Neural cell (in vitro differentiated cells): Measurements from ENCODE around the gene ADARB2. TPM values are rescaled to one million over a fixed set of nuclear protein-coding genes. Genes with fewer than 3 reads are reported as not detected.

Source experiments
- H2AFZ ChIP-seq: fragments of 200-600, 300-800 bp; sonication (generic), shearing (Covaris generic); 2 replicates; pipeline ENCODE4 v1.6.0; 2014; ENCODE audit warnings: low read depth, mild to moderate bottlenecking, antibody characterized with exemption, low read length, moderate library complexity
- H3F3A ChIP-seq: fragments of 200-600 bp; shearing (Covaris generic); 2 replicates; pipeline ENCODE4 v1.6.1; 2016; ENCODE audit warnings: mild to moderate bottlenecking, moderate library complexity, mixed read lengths, antibody characterized with exemption, low read length; ENCODE audit not compliant: insufficient read depth, poor library complexity, severe bottlenecking
- H3K27ac ChIP-seq: fragments of 200-600, 300-800 bp; sonication (generic), shearing (Covaris generic); 2 replicates; pipeline ENCODE4 v1.5.1; 2014; ENCODE audit warnings: mild to moderate bottlenecking, low read length, moderate library complexity
- H3K27me3 ChIP-seq: fragments of 300-800, 200-600 bp; sonication (generic), shearing (Covaris generic); 2 replicates; pipeline ENCODE4 v1.6.0; 2014; ENCODE audit warnings: mild to moderate bottlenecking, low read depth, low read length, moderate library complexity; ENCODE audit not compliant: insufficient read depth
- H3K36me3 ChIP-seq: fragments of 300-800, 200-600 bp; sonication (generic), shearing (Covaris generic); 2 replicates; pipeline ENCODE4 v1.5.1; 2014; ENCODE audit warnings: mild to moderate bottlenecking, antibody characterized with exemption, low read length, moderate library complexity; ENCODE audit not compliant: insufficient read depth
- H3K4me2 ChIP-seq: fragments of 300-800, 200-600 bp; sonication (generic), shearing (Covaris generic); 2 replicates; pipeline ENCODE4 v1.6.0; 2014; ENCODE audit warnings: mild to moderate bottlenecking, low read length
- H3K4me3 ChIP-seq: fragments of 300-800, 200-600 bp; sonication (generic), shearing (Covaris generic); 2 replicates; pipeline ENCODE4 v1.5.1; 2014; ENCODE audit warnings: mild to moderate bottlenecking, low read length, moderate library complexity
- H3K79me2 ChIP-seq: fragments of 200-600 bp; shearing (Covaris generic); replicated peaks from 2 replicates; pipeline ENCODE4 v1.6.0; 2014; ENCODE audit warnings: mild to moderate bottlenecking, low read length, moderate library complexity; ENCODE audit not compliant: insufficient read depth
- H3K9ac ChIP-seq: fragments of 300-800, 200-600 bp; sonication (generic), shearing (Covaris generic); 2 replicates; pipeline ENCODE4 v1.6.1; 2016; ENCODE audit warnings: mild to moderate bottlenecking, low read length, mixed read lengths
- H3K9me2 ChIP-seq: fragments of 200-600 bp; shearing (Covaris generic); 2 replicates; pipeline ENCODE4 v1.6.1; 2016; ENCODE audit warnings: mild to moderate bottlenecking, low read length, mixed read lengths; ENCODE audit not compliant: insufficient read depth
- H3K9me3 ChIP-seq: fragments of 200-600, 300-800 bp; sonication (generic), shearing (Covaris generic); 2 replicates; pipeline ENCODE4 v1.6.1; 2016; ENCODE audit warnings: mild to moderate bottlenecking, mixed run types, low read length, moderate library complexity, mixed read lengths
- H4K20me1 ChIP-seq: fragments of 200-600 bp; shearing (Covaris generic); 2 replicates; pipeline ENCODE4 v1.6.1; 2016; ENCODE audit warnings: mild to moderate bottlenecking, mixed run types; ENCODE audit not compliant: insufficient read depth
- CTCF ChIP-seq: fragments of 450-650 bp; IDR thresholded peaks from 2 replicates; pipeline ENCODE4 v1.5.1; 2014; ENCODE audit warnings: antibody characterized with exemption, mild to moderate bottlenecking, moderate library complexity; ENCODE audit not compliant: poor library complexity, severe bottlenecking
- EP300 ChIP-seq: fragments of 450-650 bp; conservative IDR thresholded peaks from 2 replicates; pipeline ENCODE4 v1.6.1; 2014; ENCODE audit warnings: antibody characterized with exemption, mild to moderate bottlenecking, moderate library complexity; ENCODE audit not compliant: poor library complexity, severe bottlenecking
- EZH2 ChIP-seq: fragments of 200-600, 300-800 bp; shearing (Covaris generic), sonication (generic); IDR thresholded peaks from 2 replicates; pipeline ENCODE4 v1.6.1; 2014; ENCODE audit warnings: antibody characterized with exemption, low read length, borderline replicate concordance, mild to moderate bottlenecking; ENCODE audit not compliant: insufficient read depth, poor library complexity, severe bottlenecking
- MXI1 ChIP-seq: fragments of 450-650 bp; conservative IDR thresholded peaks from 2 replicates; pipeline ENCODE4 v1.6.1; 2014; ENCODE audit warnings: antibody characterized with exemption, mild to moderate bottlenecking; ENCODE audit not compliant: poor library complexity, severe bottlenecking
- POLR2AphosphoS5 ChIP-seq: IDR thresholded peaks from 2 replicates; pipeline ENCODE4 v1.6.1; 2012
- RAD21 ChIP-seq: fragments of 450-650 bp; conservative IDR thresholded peaks from 2 replicates; pipeline ENCODE4 v1.6.1; 2014; ENCODE audit warnings: antibody characterized with exemption, mild to moderate bottlenecking, moderate library complexity
- REST ChIP-seq: IDR thresholded peaks from 2 replicates; pipeline ENCODE4 v1.6.1; 2012; ENCODE audit warnings: borderline replicate concordance
- SMC3 ChIP-seq: fragments of 450-650 bp; conservative IDR thresholded peaks from 2 replicates; pipeline ENCODE4 v1.6.1; 2014; ENCODE audit warnings: antibody characterized with exemption, mild to moderate bottlenecking, moderate library complexity; ENCODE audit not compliant: poor library complexity
- TAF1 ChIP-seq: IDR thresholded peaks from 2 replicates; pipeline ENCODE4 v1.6.1; 2012; ENCODE audit warnings: low read depth
- polyA plus RNA-seq: library from polyadenylated mRNA; depleted of rRNA; stranded (reverse); fragments of >200 nt; gene quantifications from 2 replicates; pipeline ENCODE4 v1.2.3, GENCODE V29; 2014

Gene ADARB2
- polyA plus RNA-seq, 1 donor from 2014 or later: 3.6 TPM

GRCh38 chr10:1366811-1367425 is 370.4 kb downstream of the ADARB2 start:
- Histone ChIP-seq H3K9me2 (no peaks in the 10 kb centered on the region), H3K36me3 (no peaks in the 10 kb centered on the region)

GRCh38 chr10:1366322-1366691 is 371.0 kb downstream of the ADARB2 start:
- no peak overlapping the region for H2AFZ ChIP-seq
- no peak overlapping the region for H3K9ac ChIP-seq
- no peaks in the 10 kb centered on the region for H3K27me3 ChIP-seq
- H3F3A ChIP-seq: no peaks in the 10 kb centered on the region
- H3K9me3 ChIP-seq: no peaks in the 10 kb centered on the region
- no peaks in the 10 kb centered on the region for H3K36me3 ChIP-seq
- no peak overlapping the region for H3K4me2 ChIP-seq
- H3K79me2 ChIP-seq: no peaks in the 10 kb centered on the region
- H3K27ac ChIP-seq: no peak overlapping the region
- no peaks in the 10 kb centered on the region for H4K20me1 ChIP-seq
- H3K9me2 ChIP-seq: no peaks in the 10 kb centered on the region
- no peak overlapping the region for H3K4me3 ChIP-seq
- no peak for TF ChIP-seq MXI1
- no peak for TF ChIP-seq RAD21
- TF ChIP-seq CTCF: no peak
- TF ChIP-seq EP300: no peak
- TF ChIP-seq SMC3: no peak

More at GRCh38 chr10:1366811-1367425, 370.4 kb downstream of the ADARB2 start:
- Histone ChIP-seq H3K27ac (no peak overlapping the region), H2AFZ (no peak overlapping the region), H4K20me1 (no peaks in the 10 kb centered on the region), H3K27me3 (no peaks in the 10 kb centered on the region), H3K9ac (no peak overlapping the region), H3F3A (no peaks in the 10 kb centered on the region), H3K4me2 (no peak overlapping the region), H3K9me3 (no peaks in the 10 kb centered on the region), H3K79me2 (no peaks in the 10 kb centered on the region), H3K4me3 (no peak overlapping the region)
- TF ChIP-seq SMC3: no peak
- TF ChIP-seq EP300: no peak
- TF ChIP-seq POLR2AphosphoS5: no peak
- TF ChIP-seq RAD21: no peak
- TF ChIP-seq MXI1: no peak
- no peak for TF ChIP-seq CTCF
- TF ChIP-seq EZH2: no peak
- no peak for TF ChIP-seq REST
- no peak for TF ChIP-seq TAF1
